ENCODE data around the gene TMEM14A.

GRCh38 chr6:52674666-52675065, 3.8 kb downstream of the TMEM14A start:
- TF ChIP-seq POLR2A (IDR thresholded peaks at IDR 0.05) = no peak
- TF ChIP-seq, protein P1, sequence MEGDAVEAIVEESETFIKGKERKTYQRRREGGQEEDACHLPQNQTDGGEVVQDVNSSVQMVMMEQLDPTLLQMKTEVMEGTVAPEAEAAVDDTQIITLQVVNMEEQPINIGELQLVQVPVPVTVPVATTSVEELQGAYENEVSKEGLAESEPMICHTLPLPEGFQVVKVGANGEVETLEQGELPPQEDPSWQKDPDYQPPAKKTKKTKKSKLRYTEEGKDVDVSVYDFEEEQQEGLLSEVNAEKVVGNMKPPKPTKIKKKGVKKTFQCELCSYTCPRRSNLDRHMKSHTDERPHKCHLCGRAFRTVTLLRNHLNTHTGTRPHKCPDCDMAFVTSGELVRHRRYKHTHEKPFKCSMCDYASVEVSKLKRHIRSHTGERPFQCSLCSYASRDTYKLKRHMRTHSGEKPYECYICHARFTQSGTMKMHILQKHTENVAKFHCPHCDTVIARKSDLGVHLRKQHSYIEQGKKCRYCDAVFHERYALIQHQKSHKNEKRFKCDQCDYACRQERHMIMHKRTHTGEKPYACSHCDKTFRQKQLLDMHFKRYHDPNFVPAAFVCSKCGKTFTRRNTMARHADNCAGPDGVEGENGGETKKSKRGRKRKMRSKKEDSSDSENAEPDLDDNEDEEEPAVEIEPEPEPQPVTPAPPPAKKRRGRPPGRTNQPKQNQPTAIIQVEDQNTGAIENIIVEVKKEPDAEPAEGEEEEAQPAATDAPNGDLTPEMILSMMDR (IDR thresholded peaks at IDR 0.05) = no peak
